Heart right ventricle (tissue), 16 donors: ENCODE results near the gene MRPS35. TPM values are rescaled to one million over a fixed set of nuclear protein-coding genes. Genes with fewer than 3 reads are reported as not detected.

Source experiments
- ATAC-seq, 8 donors: fragments of 200-7000 bp; cut with Tn5 transposase; one replicate each; pipeline ENCODE4 v1.9.1; 2020; ENCODE audit warnings: mild to moderate bottlenecking in 8 of 8, moderate library complexity in 8 of 8, moderate number of reproducible peaks in 1 of 8
- DNase-seq, 2 donors: peaks; one replicate each; pipeline ENCODE4 v3.0.0-alpha.2; 2020
- H3K27ac ChIP-seq, 10 donors: fragments of 200-600 bp; sonication (generic) in 2 of 10; one replicate each; pipeline versions ENCODE4 v1.5.0 to v1.8.0; 2020 to 2022; ENCODE audit warnings: mild to moderate bottlenecking in 3 of 10
- H3K27me3 ChIP-seq, 7 donors: fragments of 200-600 bp; one replicate each; pipeline ENCODE4 v1.8.0; 2021 to 2022; ENCODE audit warnings: mild to moderate bottlenecking in 2 of 7
- H3K36me3 ChIP-seq, 9 donors: fragments of 200-600 bp; sonication (generic) in 1 of 9; one replicate each; pipeline versions ENCODE4 v1.5.0 to v1.8.0; 2020 to 2022; ENCODE audit warnings: mild to moderate bottlenecking in 2 of 9
- H3K4me1 ChIP-seq, 9 donors: fragments of 200-600 bp; sonication (generic) in 1 of 9; one replicate each; pipeline versions ENCODE4 v1.5.0 to v1.8.0; 2020 to 2022; ENCODE audit warnings: mild to moderate bottlenecking in 4 of 9
- H3K4me3 ChIP-seq, 10 donors: fragments of 200-600 bp; sonication (generic) in 2 of 10; one replicate each; pipeline versions ENCODE4 v1.5.0 to v1.8.0; 2020 to 2022; ENCODE audit warnings: mild to moderate bottlenecking in 7 of 10, moderate library complexity in 2 of 10
- H3K9me3 ChIP-seq, 11 donors: fragments of 200-600 bp in 10 of 11; sonication (generic) in 2 of 11; one replicate each; pipeline versions ENCODE4 v1.5.0 to v1.8.0; 2013 to 2022; ENCODE audit warnings: mild to moderate bottlenecking in 2 of 11, control low read depth in 1 of 11, moderate library complexity in 1 of 11
- CTCF ChIP-seq, 9 donors: fragments of 200-600 bp; sonication (generic) in 2 of 9; IDR thresholded peaks; one replicate each; pipeline versions ENCODE4 v1.5.0 to v1.8.0; 2021 to 2022; ENCODE audit warnings: antibody characterized with exemption in 9 of 9, mild to moderate bottlenecking in 5 of 9, moderate library complexity in 1 of 9
- WGBS, 2 donors: extraction: QIAGEN DNeasy Blood & Tissue Kit; methylation state at CpG; one replicate each; pipeline ENCODE4 v1.1.7; 2013; ENCODE audit warnings: inconsistent platforms in 1 of 2; 5-methylcytosine and 5-hydroxymethylcytosine counted together
- intact Hi-C, 10 donors: fragments of 100-400 bp; cut with DNase I; formaldehyde crosslinking; loops; one replicate each; pipeline versions ENCODE4 v1.11.1 to v1.14.2; 2022
- polyA plus RNA-seq, 2 donors: library from polyadenylated mRNA; stranded (reverse); fragments of 200-250 nt; gene quantifications; one replicate each; pipeline ENCODE4 v1.2.3, GENCODE V29; 2013
- total RNA-seq, 10 donors: library from RNA; stranded (reverse); fragmentation: NEBNext Ultra II Directional in 3 of 10; extraction: Animal tissue kit (Norgen Biotek cat#: 25700) in 3 of 10; gene quantifications; one replicate each; pipeline versions ENCODE4 v1.2.1 to v1.2.4, GENCODE V29; 2021 to 2023
- donor health status: Arrhythmogenic right ventricular cardiomyopathy.
- donor health status: ischemic (EF 13 %, LVEDD 7.1; RV severe dilation, severe dysfunction).
- donor health status: healthy with polysubstance abuse.
- donor health status: DM: no; HTN: yes; CAD: no.
- donor health status: DM: no; HTN: no; CAD: no.
- donor health status: ischemic (EF 25% LVEDD 6.9; RV normal size, moderate dysfunction).
- donor health status: ischemic (EF 25% LVEDD 5.7; RV mildly dilated, moderate dysfunction).
- donor health status: healthy.
- donor health status: DM: yes; HTN: yes; CAD: no.
- donor health status: Ischemic cardiomyopathy.
- donor health status: ischemic (EF 35%, LVEDD 5.7; RV mildly dilated, moderate dysfunction).
- donor health status: nonischemic (EF 11% LVEDD 7.7; RV severe dilation, severe dysfunction).
- donor health status: DM: yes; HTN: yes; CAD: no.
- donor health status: PGD.
- donor health status: ischemic (EF 29% LVEDD 5.4; RV normal size, mild dysfunction).
- donor health status: nonischemic (EF 23%, LVEDD 6.1; RV moderate dilation, normal function).

Gene MRPS35
- total and polyA plus RNA-seq, 12 donors, result 27.3 to 75.3 (median 61.7) TPM

GRCh38 chr12:27781680-27782079 lies 71.0 kb downstream of the MRPS35 start:
- intact Hi-C loops, result no loop called here
- no peak for TF ChIP-seq CTCF (IDR thresholded peaks at IDR 0.05)
- ATAC-seq, result no peak

GRCh38 chr12:27782481-27782880 lies 71.8 kb downstream of the MRPS35 start:
- intact Hi-C loops, result no loop called here
- H3K9me3 ChIP-seq, result no peaks in the 10 kb centered on the region
- TF ChIP-seq CTCF (IDR thresholded peaks at IDR 0.05), result no peak
- DNase-seq (no peak), ATAC-seq (no peak)
- peaks cover 0 to 8% (median 0%) of the 10 kb centered on the region in 9 donors for H3K36me3 ChIP-seq
- no peak overlapping the region for H3K27ac ChIP-seq
- no peaks in the 10 kb centered on the region for H3K27me3 ChIP-seq
- 88 to 92% methylated on average over 1 of the region's 1 CpG for WGBS, 2 donors
- H3K4me3 ChIP-seq, result peak overlapping the region in 1 of 10 donors; percentile 89
- H3K4me1 ChIP-seq, result peaks cover 0 to 45% (median 28%) of the 10 kb centered on the region in 9 donors

More at GRCh38 chr12:27781680-27782079, 71.0 kb downstream of the MRPS35 start:
- no peaks in the 10 kb centered on the region for H3K27me3 ChIP-seq
- peaks cover 0 to 45% (median 28%) of the 10 kb centered on the region in 9 donors for H3K4me1 ChIP-seq
- WGBS, 2 donors, result 57 to 61% methylated on average over 5 of the region's 5 CpGs
- H3K36me3 ChIP-seq, result peaks cover 0 to 8% (median 0%) of the 10 kb centered on the region in 9 donors
- H3K9me3 ChIP-seq, result no peaks in the 10 kb centered on the region
- H3K27ac ChIP-seq, result peak overlapping the region in 2 of 10 donors; percentile 87 to 89
- no peak for DNase-seq
- H3K4me3 ChIP-seq, result peak overlapping the region in 6 of 10 donors; percentile 72 to 95 (median 84)

GRCh38 chr12:27785882-27786570 lies 75.4 kb downstream of the MRPS35 start:
- 81 to 86% methylated on average over 3 of the region's 3 CpGs for WGBS, 2 donors
- Histone ChIP-seq H3K4me3 (no peak overlapping the region), H3K36me3 (peaks cover 0 to 22% (median 0%) of the 10 kb centered on the region in 9 donors), H3K4me1 (peaks cover 0 to 37% (median 21%) of the 10 kb centered on the region in 9 donors), H3K27ac (peak overlapping the region in 1 of 10 donors; percentile 5), H3K27me3 (no peaks in the 10 kb centered on the region), H3K9me3 (no peaks in the 10 kb centered on the region)
- no peak for DNase-seq
- no peak for TF ChIP-seq CTCF (IDR thresholded peaks at IDR 0.05)
- intact Hi-C loops, result no loop called here
- no peak for ATAC-seq

- Histone ChIP-seq H3K4me3 (no peak overlapping the region), H3K27ac (no peak overlapping the region), H3K4me1 (peaks cover 0 to 21% (median 7%) of the 10 kb centered on the region in 9 donors), H3K36me3 (peaks cover 0 to 30% (median 8%) of the 10 kb centered on the region in 9 donors), H3K9me3 (no peaks in the 10 kb centered on the region), H3K27me3 (no peaks in the 10 kb centered on the region)
- ATAC-seq, result no peak
- intact Hi-C loops, result no loop called here
- no peak for TF ChIP-seq CTCF (IDR thresholded peaks at IDR 0.05)
- no peak for DNase-seq
- WGBS, 2 donors, result 70% methylated on average over 2 of the region's 2 CpGs
Observed at GRCh38 chr12:27787559-27787958, 76.9 kb downstream of the MRPS35 start.
